Activated naive CD4-positive, alpha-beta T cell treated with anti-CD3 and anti-CD28 coated beads, Interleukin-2, amount 10 ng/mL, durations not matched to agents 7 days and 5 days (primary cell): ENCODE results near the gene CLMP.
"Not testable (repeated sequence)": the region's sequence is repeated elsewhere in the genome, so short reads cannot be mapped to it uniquely, and the experiment has no call there.

Source experiments
- CTCF ChIA-PET: fragments of 350-600 bp; sonication (Branson Sonifier 250); formaldehyde crosslinking; loops from one replicate; lab custom pipeline; 2021; ENCODE audit warnings: antibody characterized with exemption; lab: Charles Lee
- DNase-seq: peaks from one replicate; pipeline ENCODE4 v3.0.0-alpha.2; 2020
- H3K27ac Mint-ChIP-seq: one replicate; pipeline ENCODE4 v1.8.0; 2021; ENCODE audit warnings: mild to moderate bottlenecking, moderate library complexity, mixed read lengths
- H3K27me3 Mint-ChIP-seq: one replicate; pipeline ENCODE4 v1.8.0; 2021; ENCODE audit warnings: mild to moderate bottlenecking, mixed read lengths
- H3K36me3 Mint-ChIP-seq: one replicate; pipeline ENCODE4 v1.8.0; 2021; ENCODE audit warnings: mixed read lengths
- H3K4me1 Mint-ChIP-seq: one replicate; pipeline ENCODE4 v1.8.0; 2021; ENCODE audit warnings: mixed read lengths
- H3K4me3 Mint-ChIP-seq: one replicate; pipeline ENCODE4 v1.8.0; 2021; ENCODE audit warnings: mild to moderate bottlenecking, moderate library complexity, mixed read lengths
- H3K9me3 Mint-ChIP-seq: one replicate; pipeline ENCODE4 v1.8.0; 2021; ENCODE audit warnings: mixed read lengths

The CLMP gene

DNA sequence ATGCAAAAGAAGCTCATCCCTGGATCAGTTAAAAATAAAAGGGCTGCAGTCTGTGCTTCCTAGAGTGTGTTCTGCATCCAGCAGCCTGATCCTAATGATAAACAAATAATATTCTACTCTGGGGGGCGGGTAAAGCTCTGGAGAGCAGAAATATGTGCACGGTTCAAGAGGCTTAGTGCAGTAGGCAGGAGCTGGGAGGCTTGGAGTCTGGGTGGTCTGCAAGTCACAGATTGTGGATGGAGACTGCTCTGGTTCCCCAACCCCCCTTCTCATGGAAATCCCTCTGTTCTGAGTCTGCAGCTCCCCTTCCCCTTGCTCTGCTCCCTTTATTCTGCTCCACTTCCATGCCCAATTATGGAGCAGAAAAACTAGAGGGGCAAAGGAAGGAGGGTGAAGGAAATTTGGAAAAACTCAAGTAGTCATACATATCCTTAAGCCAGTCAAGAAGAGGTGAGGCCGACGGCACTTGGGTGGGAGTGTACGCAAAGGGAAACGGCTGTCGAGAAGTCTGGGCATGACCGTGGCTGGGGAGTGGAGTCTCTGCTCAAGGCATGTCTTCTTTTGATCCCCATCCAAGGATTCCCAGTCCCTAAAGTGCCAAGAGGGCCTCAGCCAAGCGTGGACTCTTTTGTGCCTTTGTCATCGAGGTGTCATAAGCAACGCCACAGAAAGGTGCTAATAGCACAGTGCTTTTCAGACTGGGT lies 16.3 kb upstream of the CLMP start:
- no peaks in the 10 kb centered on the region for H3K9me3 Mint-ChIP-seq
- H3K4me1 Mint-ChIP-seq = no peaks in the 10 kb centered on the region
- peaks cover 53% of the 10 kb centered on the region for H3K27me3 Mint-ChIP-seq
- H3K27ac Mint-ChIP-seq = no peak overlapping the region
- no peaks in the 10 kb centered on the region for H3K36me3 Mint-ChIP-seq
- CTCF ChIA-PET = interaction anchor here (0.5 to 1.4 kb wide), 3 partner anchors 46 to 50 kb away, joined by 3 to 4 read pairs (median 3); no protein-coding TSS in a partner anchor
- no peak overlapping the region for H3K4me3 Mint-ChIP-seq
- DNase-seq = no peak

- CTCF ChIA-PET = no interaction called here
- Mint-ChIP-seq H3K27me3 (peaks cover 58% of the 10 kb centered on the region), H3K4me1 (no peaks in the 10 kb centered on the region), H3K36me3 (no peaks in the 10 kb centered on the region), H3K27ac (no peak overlapping the region), H3K4me3 (no peak overlapping the region), H3K9me3 (no peaks in the 10 kb centered on the region)
- no peak for DNase-seq
Measured at GRCh38 chr11:123209591-123209990, 14.5 kb upstream of the CLMP start.

GRCh38 chr11:123206791-123207434 lies 11.9 kb upstream of the CLMP start:
- Mint-ChIP-seq H3K4me1 (no peaks in the 10 kb centered on the region), H3K9me3 (no peaks in the 10 kb centered on the region), H3K27ac (no peak overlapping the region), H3K36me3 (no peaks in the 10 kb centered on the region), H3K27me3 (peaks cover 59% of the 10 kb centered on the region), H3K4me3 (no peak overlapping the region)
- no peak for DNase-seq
- CTCF ChIA-PET = interaction anchor here (0.9 kb wide), 1 partner anchor 40 kb away, joined by 3 read pairs; no protein-coding TSS in a partner anchor

DNA sequence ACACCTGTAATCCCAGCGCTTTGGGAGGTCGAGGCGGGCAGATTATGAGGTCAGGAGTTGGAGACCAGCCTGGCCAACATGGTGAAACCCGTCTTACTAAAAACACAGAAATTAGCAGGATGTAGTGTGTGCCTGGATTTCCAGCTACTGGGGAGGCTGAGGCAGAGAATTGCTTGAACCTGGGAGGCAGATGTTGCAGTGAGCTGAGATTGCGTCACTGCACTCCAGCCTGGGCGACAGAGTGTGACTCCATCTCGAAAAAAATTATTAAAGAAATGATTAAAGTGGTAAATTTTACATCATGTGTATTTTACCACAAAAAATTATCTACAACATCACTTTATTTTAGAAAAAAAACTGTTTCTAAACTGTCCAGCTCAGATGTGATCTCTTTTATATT lies 11.0 kb upstream of the CLMP start:
- not testable (repeated sequence) for H3K9me3 Mint-ChIP-seq, H3K4me3 Mint-ChIP-seq, DNase-seq, H3K27ac Mint-ChIP-seq, H3K36me3 Mint-ChIP-seq, H3K4me1 Mint-ChIP-seq
- H3K27me3 Mint-ChIP-seq = peaks cover 59% of the 10 kb centered on the region
- CTCF ChIA-PET = interaction anchor here (0.9 kb wide), 1 partner anchor 41 kb away, joined by 3 read pairs; no protein-coding TSS in a partner anchor

GRCh38 chr11:123203934-123204333 lies 8.9 kb upstream of the CLMP start:
- no peak for DNase-seq
- H3K36me3 Mint-ChIP-seq = no peaks in the 10 kb centered on the region
- peaks cover 60% of the 10 kb centered on the region for H3K27me3 Mint-ChIP-seq
- H3K27ac Mint-ChIP-seq = no peak overlapping the region
- H3K4me1 Mint-ChIP-seq = no peaks in the 10 kb centered on the region
- CTCF ChIA-PET = interaction anchor here (2.4 kb wide), 1 partner anchor 43 kb away, joined by 9 read pairs; no protein-coding TSS in a partner anchor
- no peaks in the 10 kb centered on the region for H3K9me3 Mint-ChIP-seq
- H3K4me3 Mint-ChIP-seq = no peak overlapping the region

DNA sequence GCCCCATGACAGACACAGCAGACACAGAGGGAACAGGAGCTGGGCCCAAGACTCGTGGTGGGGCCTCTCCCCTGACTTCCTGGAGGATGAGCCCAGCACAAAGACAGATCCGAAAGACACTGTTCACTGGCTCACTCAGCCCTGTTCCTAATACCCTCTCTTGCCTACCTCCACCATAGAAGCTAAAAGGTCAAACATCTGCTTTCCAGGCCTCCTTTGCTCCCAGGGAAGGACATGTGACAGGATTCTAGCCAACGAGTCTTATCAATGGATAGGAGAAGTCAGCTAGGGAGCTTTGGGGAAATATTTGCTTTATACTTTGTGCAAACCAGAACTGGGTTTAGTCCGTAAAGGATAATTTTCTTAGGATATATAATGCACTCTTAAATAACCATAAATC lies 8.4 kb upstream of the CLMP start:
- CTCF ChIA-PET = interaction anchor here (0.8 to 2.4 kb wide), 2 partner anchors 44 to 100 kb away, joined by 3 to 9 read pairs; no protein-coding TSS in a partner anchor
- Mint-ChIP-seq H3K36me3 (no peaks in the 10 kb centered on the region), H3K9me3 (no peaks in the 10 kb centered on the region), H3K4me1 (no peaks in the 10 kb centered on the region), H3K27ac (no peak overlapping the region), H3K27me3 (peaks cover 63% of the 10 kb centered on the region), H3K4me3 (no peak overlapping the region)
- no peak for DNase-seq

DNA sequence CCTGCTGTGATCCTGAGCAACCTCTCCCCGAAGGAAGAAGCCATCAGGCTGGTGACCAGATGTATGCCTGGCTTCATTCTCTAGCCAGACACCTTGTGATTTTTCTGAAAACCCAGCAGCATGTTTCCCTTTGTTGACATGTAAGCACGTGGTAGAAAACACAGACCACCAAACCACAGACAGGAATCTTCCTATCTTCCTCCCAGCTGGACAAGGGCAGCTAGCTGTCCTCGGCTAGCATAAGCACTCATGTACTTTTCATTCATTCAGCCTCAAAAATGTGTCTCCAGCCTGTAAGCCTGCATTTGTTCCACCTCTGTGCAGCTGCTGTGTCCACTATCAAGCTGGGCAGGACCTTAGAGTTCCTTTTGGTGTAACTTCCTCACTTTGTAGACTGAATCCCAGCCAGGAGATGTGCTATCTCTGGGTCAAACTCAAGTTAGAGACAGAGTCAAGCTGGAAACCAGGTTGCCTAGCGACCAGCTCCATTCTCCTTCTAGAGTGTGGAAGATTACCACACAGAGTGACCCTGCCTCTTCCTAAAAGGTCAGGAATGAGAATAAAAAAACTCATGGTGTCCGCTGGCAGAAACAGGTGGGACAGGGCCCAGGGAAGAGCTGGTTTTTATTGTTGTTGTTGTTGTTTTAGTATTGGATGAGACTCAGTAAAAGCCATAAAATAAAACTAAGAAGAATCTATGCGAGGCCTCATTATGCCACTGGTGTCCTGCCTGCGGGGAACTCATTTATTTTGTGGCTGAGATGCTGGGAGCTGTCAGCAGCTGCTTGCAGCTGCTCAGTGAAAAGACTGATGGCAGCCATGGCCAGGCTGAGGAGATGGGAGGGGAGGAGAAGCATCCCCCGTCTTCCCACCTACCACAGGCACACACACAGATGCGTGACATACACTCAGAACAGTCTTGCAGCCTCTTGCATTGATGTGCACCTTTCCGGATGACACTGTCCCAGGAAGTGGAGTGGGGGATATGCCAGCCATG lies 7.4 kb upstream of the CLMP start:
- Mint-ChIP-seq H3K4me3 (no peak overlapping the region), H3K4me1 (no peaks in the 10 kb centered on the region), H3K27ac (no peak overlapping the region), H3K36me3 (no peaks in the 10 kb centered on the region), H3K27me3 (peaks cover 65% of the 10 kb centered on the region), H3K9me3 (no peaks in the 10 kb centered on the region)
- DNase-seq = no peak
- CTCF ChIA-PET = interaction anchor here (0.8 to 2.4 kb wide), 3 partner anchors 36 to 99 kb away, joined by 3 to 9 read pairs (median 3); no protein-coding TSS in a partner anchor

- no peak overlapping the region for H3K4me3 Mint-ChIP-seq
- no peak overlapping the region for H3K27ac Mint-ChIP-seq
- no peaks in the 10 kb centered on the region for H3K9me3 Mint-ChIP-seq
- no peak for DNase-seq
- peaks cover 2% of the 10 kb centered on the region for H3K36me3 Mint-ChIP-seq
- CTCF ChIA-PET = no interaction called here
- H3K27me3 Mint-ChIP-seq = peaks cover 71% of the 10 kb centered on the region
- H3K4me1 Mint-ChIP-seq = peaks cover 7% of the 10 kb centered on the region
Measured at GRCh38 chr11:123200264-123200663, 5.2 kb upstream of the CLMP start.

GRCh38 chr11:123197711-123198110 lies 2.7 kb upstream of the CLMP start:
- H3K36me3 Mint-ChIP-seq = peaks cover 5% of the 10 kb centered on the region
- CTCF ChIA-PET = no interaction called here
- DNase-seq = no peak
- no peaks in the 10 kb centered on the region for H3K9me3 Mint-ChIP-seq
- peaks cover 91% of the 10 kb centered on the region for H3K27me3 Mint-ChIP-seq
- no peak overlapping the region for H3K4me3 Mint-ChIP-seq
- H3K27ac Mint-ChIP-seq = no peak overlapping the region
- peaks cover 17% of the 10 kb centered on the region for H3K4me1 Mint-ChIP-seq

DNA sequence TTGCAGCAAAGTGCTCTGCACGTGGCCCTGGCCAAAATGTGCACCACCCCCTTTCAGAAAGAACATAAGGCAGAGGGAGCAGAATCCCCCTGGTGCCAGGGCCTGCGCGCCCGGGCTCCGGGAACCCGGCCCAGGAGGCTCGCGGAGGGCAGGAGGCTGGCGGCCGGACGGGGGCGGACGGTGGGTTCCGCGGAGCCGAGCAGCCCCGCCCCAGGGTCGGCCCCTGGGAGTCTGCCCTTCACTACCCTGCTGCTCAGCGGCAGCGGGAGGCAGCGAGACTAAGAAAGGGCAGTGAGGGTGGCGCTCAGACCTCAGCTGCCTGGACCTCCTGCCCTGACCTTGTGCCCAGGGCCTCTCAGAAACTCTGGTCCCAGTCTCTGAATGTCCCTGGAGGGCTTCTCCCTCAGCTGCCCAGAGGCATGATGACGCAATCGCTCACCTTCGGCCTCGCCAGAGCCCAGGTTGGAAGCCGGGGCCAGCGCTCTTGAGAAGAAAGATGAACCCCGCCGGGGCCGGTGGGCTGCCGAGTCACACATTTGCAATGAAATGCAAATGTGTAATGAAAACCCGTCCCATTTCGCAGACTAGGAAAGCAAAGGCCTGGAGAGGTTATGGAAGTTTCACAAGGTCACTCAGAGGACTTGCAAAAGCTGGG lies 1.1 kb upstream of the CLMP start:
- no peak for DNase-seq
- peaks cover 7% of the 10 kb centered on the region for H3K9me3 Mint-ChIP-seq
- H3K36me3 Mint-ChIP-seq = peaks cover 5% of the 10 kb centered on the region
- H3K27ac Mint-ChIP-seq = no peak overlapping the region
- CTCF ChIA-PET = no interaction called here
- H3K4me3 Mint-ChIP-seq = no peak overlapping the region
- H3K27me3 Mint-ChIP-seq = peaks cover 89% of the 10 kb centered on the region
- peaks cover 33% of the 10 kb centered on the region for H3K4me1 Mint-ChIP-seq

- Mint-ChIP-seq H3K4me3 (peak overlapping the region; percentile 10), H3K36me3 (peaks cover 5% of the 10 kb centered on the region), H3K4me1 (peaks cover 41% of the 10 kb centered on the region)
Measured at GRCh38 chr11:123194337-123195187, 486 bp downstream of the CLMP start.

GRCh38 chr11:123193742-123194141 lies 1.3 kb downstream of the CLMP start:
- peaks cover 5% of the 10 kb centered on the region for H3K36me3 Mint-ChIP-seq
- no peak overlapping the region for H3K27ac Mint-ChIP-seq
- peaks cover 41% of the 10 kb centered on the region for H3K4me1 Mint-ChIP-seq
- CTCF ChIA-PET = no interaction called here
- peaks cover 86% of the 10 kb centered on the region for H3K27me3 Mint-ChIP-seq
- H3K9me3 Mint-ChIP-seq = peaks cover 7% of the 10 kb centered on the region
- no peak for DNase-seq
- H3K4me3 Mint-ChIP-seq = no peak overlapping the region

More at GRCh38 chr11:123194337-123195187, 486 bp downstream of the CLMP start:
- peaks cover 85% of the 10 kb centered on the region for H3K27me3 Mint-ChIP-seq
- CTCF ChIA-PET = no interaction called here
- peaks cover 7% of the 10 kb centered on the region for H3K9me3 Mint-ChIP-seq
- no peak overlapping the region for H3K27ac Mint-ChIP-seq
- DNase-seq = no peak

DNA sequence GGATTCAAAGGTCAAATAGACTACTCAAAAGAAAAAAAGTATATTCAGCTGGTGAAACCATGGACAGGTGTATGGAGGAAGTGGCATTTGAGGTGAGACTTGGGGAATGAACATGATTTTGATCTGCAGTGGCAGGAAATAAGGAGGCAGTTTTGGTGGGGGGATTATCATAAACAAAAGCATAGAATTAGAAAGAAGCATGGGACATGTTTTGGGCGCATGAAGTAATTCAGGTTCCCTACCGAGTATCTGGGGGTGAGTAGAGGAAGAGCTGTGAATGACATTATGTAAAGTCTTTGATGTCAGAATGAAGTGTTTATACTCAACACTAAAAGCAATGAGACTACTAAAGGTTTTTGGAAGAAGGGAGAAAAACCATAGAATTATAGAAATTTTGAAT lies 3.1 kb downstream of the CLMP start:
- H3K4me3 Mint-ChIP-seq = no peak overlapping the region
- H3K27me3 Mint-ChIP-seq = peaks cover 86% of the 10 kb centered on the region
- CTCF ChIA-PET = no interaction called here
- H3K4me1 Mint-ChIP-seq = peaks cover 41% of the 10 kb centered on the region
- no peak for DNase-seq
- H3K9me3 Mint-ChIP-seq = peaks cover 7% of the 10 kb centered on the region
- no peak overlapping the region for H3K27ac Mint-ChIP-seq
- H3K36me3 Mint-ChIP-seq = peaks cover 5% of the 10 kb centered on the region
